Measurements from ENCODE around the gene CCDC91. TPM values are rescaled to one million over a fixed set of nuclear protein-coding genes. Genes with fewer than 3 reads are reported as not detected.

Gene CCDC91
- total and polyA plus RNA-seq, 2 donors, result 34.7 to 60.2 TPM

- no peaks in the 10 kb centered on the region for H3K27me3 ChIP-seq (ENCODE audit: control insufficient read depth in 2 of 2, insufficient read depth in 1 of 2, low read length in 1 of 2)
- DNase-seq (ENCODE audit: low read depth in 6 of 9, low spot score in 9 of 9), result no peak
- WGBS, result 97% methylated on average over 6 of the region's 6 CpGs
- H3K4me1 ChIP-seq (ENCODE audit: control insufficient read depth in 2 of 2, insufficient read depth in 2 of 2, low read length in 2 of 2), result no peaks in the 10 kb centered on the region
- H3K36me3 ChIP-seq (ENCODE audit: control insufficient read depth in 2 of 2, insufficient read depth in 2 of 2, low read length in 1 of 2), result no peaks in the 10 kb centered on the region
- H3K27ac ChIP-seq (ENCODE audit: low read depth in 1 of 2, low read length in 1 of 2), result no peak overlapping the region
- no peak overlapping the region for H3K4me3 ChIP-seq (ENCODE audit: low read length in 2 of 2)
- H3K9me3 ChIP-seq (ENCODE audit: control insufficient read depth in 2 of 2, insufficient read depth in 1 of 2, low read length in 1 of 2), result no peaks in the 10 kb centered on the region
Observed at GRCh38 chr12:28512406-28512805, 322.1 kb downstream of the CCDC91 start.

GRCh38 chr12:28512876-28513275 is 322.6 kb downstream of the CCDC91 start:
- Histone ChIP-seq H3K4me3 (ENCODE audit: low read length in 2 of 2) (no peak overlapping the region), H3K27me3 (ENCODE audit: control insufficient read depth in 2 of 2, insufficient read depth in 1 of 2, low read length in 1 of 2) (no peaks in the 10 kb centered on the region), H3K27ac (ENCODE audit: low read depth in 1 of 2, low read length in 1 of 2) (no peak overlapping the region), H3K36me3 (ENCODE audit: control insufficient read depth in 2 of 2, insufficient read depth in 2 of 2, low read length in 1 of 2) (no peaks in the 10 kb centered on the region), H3K4me1 (ENCODE audit: control insufficient read depth in 2 of 2, insufficient read depth in 2 of 2, low read length in 2 of 2) (no peaks in the 10 kb centered on the region), H3K9me3 (ENCODE audit: control insufficient read depth in 2 of 2, insufficient read depth in 1 of 2, low read length in 1 of 2) (no peaks in the 10 kb centered on the region)
- 98% methylated on average over 1 of the region's 1 CpG for WGBS
- no peak for DNase-seq (ENCODE audit: low read depth in 6 of 9, low spot score in 9 of 9)

- no peak for DNase-seq (ENCODE audit: low read depth in 6 of 9, low spot score in 9 of 9)
- Histone ChIP-seq H3K27ac (ENCODE audit: low read depth in 1 of 2, low read length in 1 of 2) (no peak overlapping the region), H3K4me3 (ENCODE audit: low read length in 2 of 2) (no peak overlapping the region)
Observed at GRCh38 chr12:28513983-28514382, 323.7 kb downstream of the CCDC91 start.

GRCh38 chr12:28517101-28517500 is 326.8 kb downstream of the CCDC91 start:
- Histone ChIP-seq H3K27ac (ENCODE audit: low read depth in 1 of 2, low read length in 1 of 2) (no peak overlapping the region), H3K4me1 (ENCODE audit: control insufficient read depth in 2 of 2, insufficient read depth in 2 of 2, low read length in 2 of 2) (no peaks in the 10 kb centered on the region), H3K36me3 (ENCODE audit: control insufficient read depth in 2 of 2, insufficient read depth in 2 of 2, low read length in 1 of 2) (no peaks in the 10 kb centered on the region), H3K9me3 (ENCODE audit: control insufficient read depth in 2 of 2, insufficient read depth in 1 of 2, low read length in 1 of 2) (no peaks in the 10 kb centered on the region), H3K4me3 (ENCODE audit: low read length in 2 of 2) (no peak overlapping the region), H3K27me3 (ENCODE audit: control insufficient read depth in 2 of 2, insufficient read depth in 1 of 2, low read length in 1 of 2) (no peaks in the 10 kb centered on the region)
- no peak for DNase-seq (ENCODE audit: low read depth in 6 of 9, low spot score in 9 of 9)
- 90% methylated on average over 1 of the region's 1 CpG for WGBS

More at GRCh38 chr12:28513983-28514382, 323.7 kb downstream of the CCDC91 start:
- H3K9me3 ChIP-seq (ENCODE audit: control insufficient read depth in 2 of 2, insufficient read depth in 1 of 2, low read length in 1 of 2), result no peaks in the 10 kb centered on the region
- no peaks in the 10 kb centered on the region for H3K4me1 ChIP-seq (ENCODE audit: control insufficient read depth in 2 of 2, insufficient read depth in 2 of 2, low read length in 2 of 2)
- no peaks in the 10 kb centered on the region for H3K36me3 ChIP-seq (ENCODE audit: control insufficient read depth in 2 of 2, insufficient read depth in 2 of 2, low read length in 1 of 2)
- 95% methylated on average over 1 of the region's 1 CpG for WGBS
- H3K27me3 ChIP-seq (ENCODE audit: control insufficient read depth in 2 of 2, insufficient read depth in 1 of 2, low read length in 1 of 2), result no peaks in the 10 kb centered on the region

- Histone ChIP-seq H3K36me3 (ENCODE audit: control insufficient read depth in 2 of 2, insufficient read depth in 2 of 2, low read length in 1 of 2) (no peaks in the 10 kb centered on the region), H3K4me1 (ENCODE audit: control insufficient read depth in 2 of 2, insufficient read depth in 2 of 2, low read length in 2 of 2) (no peaks in the 10 kb centered on the region), H3K9me3 (ENCODE audit: control insufficient read depth in 2 of 2, insufficient read depth in 1 of 2, low read length in 1 of 2) (peaks cover 0 to 7% of the 10 kb centered on the region in 2 donors), H3K27me3 (ENCODE audit: control insufficient read depth in 2 of 2, insufficient read depth in 1 of 2, low read length in 1 of 2) (no peaks in the 10 kb centered on the region), H3K4me3 (ENCODE audit: low read length in 2 of 2) (no peak overlapping the region), H3K27ac (ENCODE audit: low read depth in 1 of 2, low read length in 1 of 2) (no peak overlapping the region)
- 97% methylated on average over 5 of the region's 5 CpGs for WGBS
- DNase-seq (ENCODE audit: low read depth in 6 of 9, low spot score in 9 of 9), result no peak
Observed at GRCh38 chr12:28527631-28528249, 337.5 kb downstream of the CCDC91 start.

GRCh38 chr12:28535216-28535615 is 345.0 kb downstream of the CCDC91 start:
- H3K4me3 ChIP-seq (ENCODE audit: low read length in 2 of 2), result no peak overlapping the region
- 99% methylated on average over 2 of the region's 2 CpGs for WGBS

GRCh38 chr12:28536088-28536487 is 345.8 kb downstream of the CCDC91 start:
- H3K4me3 ChIP-seq (ENCODE audit: low read length in 2 of 2), result no peak overlapping the region
- no peaks in the 10 kb centered on the region for H3K9me3 ChIP-seq (ENCODE audit: control insufficient read depth in 2 of 2, insufficient read depth in 1 of 2, low read length in 1 of 2)
- H3K36me3 ChIP-seq (ENCODE audit: control insufficient read depth in 2 of 2, insufficient read depth in 2 of 2, low read length in 1 of 2), result no peaks in the 10 kb centered on the region
- WGBS, result 96% methylated on average over 2 of the region's 2 CpGs
- no peaks in the 10 kb centered on the region for H3K27me3 ChIP-seq (ENCODE audit: control insufficient read depth in 2 of 2, insufficient read depth in 1 of 2, low read length in 1 of 2)
- no peak overlapping the region for H3K27ac ChIP-seq (ENCODE audit: low read depth in 1 of 2, low read length in 1 of 2)
- DNase-seq (ENCODE audit: low read depth in 6 of 9, low spot score in 9 of 9), result no peak
- H3K4me1 ChIP-seq (ENCODE audit: control insufficient read depth in 2 of 2, insufficient read depth in 2 of 2, low read length in 2 of 2), result no peaks in the 10 kb centered on the region

More at GRCh38 chr12:28535216-28535615, 345.0 kb downstream of the CCDC91 start:
- H3K4me1 ChIP-seq (ENCODE audit: control insufficient read depth in 2 of 2, insufficient read depth in 2 of 2, low read length in 2 of 2), result no peaks in the 10 kb centered on the region
- DNase-seq (ENCODE audit: low read depth in 6 of 9, low spot score in 9 of 9), result no peak
- no peak overlapping the region for H3K27ac ChIP-seq (ENCODE audit: low read depth in 1 of 2, low read length in 1 of 2)
- no peaks in the 10 kb centered on the region for H3K36me3 ChIP-seq (ENCODE audit: control insufficient read depth in 2 of 2, insufficient read depth in 2 of 2, low read length in 1 of 2)
- no peaks in the 10 kb centered on the region for H3K9me3 ChIP-seq (ENCODE audit: control insufficient read depth in 2 of 2, insufficient read depth in 1 of 2, low read length in 1 of 2)
- no peaks in the 10 kb centered on the region for H3K27me3 ChIP-seq (ENCODE audit: control insufficient read depth in 2 of 2, insufficient read depth in 1 of 2, low read length in 1 of 2)

GRCh38 chr12:28537474-28537873 is 347.2 kb downstream of the CCDC91 start:
- no peak for DNase-seq (ENCODE audit: low read depth in 6 of 9, low spot score in 9 of 9)
- H3K36me3 ChIP-seq (ENCODE audit: control insufficient read depth in 2 of 2, insufficient read depth in 2 of 2, low read length in 1 of 2), result no peaks in the 10 kb centered on the region
- WGBS, result 100% methylated on average over 1 of the region's 1 CpG
- no peak overlapping the region for H3K27ac ChIP-seq (ENCODE audit: low read depth in 1 of 2, low read length in 1 of 2)
- no peaks in the 10 kb centered on the region for H3K27me3 ChIP-seq (ENCODE audit: control insufficient read depth in 2 of 2, insufficient read depth in 1 of 2, low read length in 1 of 2)
- no peaks in the 10 kb centered on the region for H3K4me1 ChIP-seq (ENCODE audit: control insufficient read depth in 2 of 2, insufficient read depth in 2 of 2, low read length in 2 of 2)
- no peak overlapping the region for H3K4me3 ChIP-seq (ENCODE audit: low read length in 2 of 2)
- H3K9me3 ChIP-seq (ENCODE audit: control insufficient read depth in 2 of 2, insufficient read depth in 1 of 2, low read length in 1 of 2), result no peaks in the 10 kb centered on the region

- Histone ChIP-seq H3K4me3 (ENCODE audit: low read length in 2 of 2) (no peak overlapping the region), H3K4me1 (ENCODE audit: control insufficient read depth in 2 of 2, insufficient read depth in 2 of 2, low read length in 2 of 2) (no peaks in the 10 kb centered on the region), H3K27ac (ENCODE audit: low read depth in 1 of 2, low read length in 1 of 2) (no peak overlapping the region), H3K36me3 (ENCODE audit: control insufficient read depth in 2 of 2, insufficient read depth in 2 of 2, low read length in 1 of 2) (no peaks in the 10 kb centered on the region), H3K27me3 (ENCODE audit: control insufficient read depth in 2 of 2, insufficient read depth in 1 of 2, low read length in 1 of 2) (no peaks in the 10 kb centered on the region), H3K9me3 (ENCODE audit: control insufficient read depth in 2 of 2, insufficient read depth in 1 of 2, low read length in 1 of 2) (no peaks in the 10 kb centered on the region)
- over 99% methylated on average over 4 of the region's 4 CpGs for WGBS
- no peak for DNase-seq (ENCODE audit: low read depth in 6 of 9, low spot score in 9 of 9)
Observed at GRCh38 chr12:28539691-28540323, 349.6 kb downstream of the CCDC91 start.

Data from thymus (tissue), 11 donors.